ENCODE results near the gene ABCA4. TPM values are rescaled to one million over a fixed set of nuclear protein-coding genes. Genes with fewer than 3 reads are reported as not detected.

The ABCA4 gene
- total RNA-seq, 5 donors from 2014 or later (not counting 1 experiment from before 2014, with no cell fraction given): not detected

DNA sequence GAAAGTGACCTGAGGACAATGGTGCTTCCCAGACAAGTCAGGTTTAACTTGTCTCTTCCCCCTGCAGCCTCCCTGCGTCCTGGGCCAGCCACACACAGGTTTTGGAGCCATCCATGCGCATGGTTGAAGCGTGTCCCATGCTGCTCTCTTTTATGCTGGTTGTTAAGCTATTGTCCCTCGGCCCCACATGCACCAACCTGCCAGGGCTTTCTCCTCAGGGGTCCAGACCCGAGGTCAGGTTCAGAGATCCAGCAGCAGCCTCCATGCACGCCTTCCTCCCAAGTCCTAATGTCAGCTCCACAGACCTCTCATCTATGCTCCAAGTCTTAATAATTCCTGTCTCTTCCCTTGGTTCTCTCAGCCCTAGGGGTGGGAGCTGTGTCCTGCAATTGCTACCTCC, 1.6 kb downstream of the ABCA4 start:
- no peaks in the 10 kb centered on the region for H3K9me3 Mint-ChIP-seq
- Histone ChIP-seq H3K27ac (ENCODE audit: low read length) (no peak overlapping the region), H3K4me3 (ENCODE audit: control insufficient read depth in 1 of 2, extremely low read depth in 1 of 2, low read length in 1 of 2) (no peak overlapping the region), H3K9me3 (no peaks in the 10 kb centered on the region), H3K4me1 (ENCODE audit: control insufficient read depth in 1 of 2, extremely low read depth in 1 of 2, insufficient read depth in 2 of 2, low read length in 2 of 2) (no peaks in the 10 kb centered on the region), H3K27me3 (replicated peaks in 1 of 2; ENCODE audit: control insufficient read depth in 2 of 2, extremely low read depth in 1 of 2, insufficient read depth in 2 of 2, low read length in 1 of 2) (peaks cover 0 to 16% of the 10 kb centered on the region in 2 experiments), H3K36me3 (ENCODE audit: control insufficient read depth in 2 of 2, extremely low read depth in 1 of 2, insufficient read depth in 1 of 2, low read length in 1 of 2) (no peaks in the 10 kb centered on the region)
- DNase-seq: no peak
- no peaks in the 10 kb centered on the region for H3K4me1 Mint-ChIP-seq
- no peak overlapping the region for H3K4me3 Mint-ChIP-seq
- 75% methylated on average over 6 of the region's 6 CpGs for WGBS (ENCODE audit: insufficient coverage)
- peaks cover 4 to 12% of the 10 kb centered on the region in 2 donors for H3K27me3 Mint-ChIP-seq
- ChIA-PET POLR2A (no interaction called here), CTCF (no interaction called here)
- ATAC-seq (replicated peaks in 1 of 4): no peak
- H3K36me3 Mint-ChIP-seq: no peaks in the 10 kb centered on the region
- H3K27ac Mint-ChIP-seq: no peak overlapping the region

- Mint-ChIP-seq H3K4me1 (no peaks in the 10 kb centered on the region), H3K4me3 (no peak overlapping the region), H3K27me3 (peaks cover 4 to 12% of the 10 kb centered on the region in 2 donors), H3K27ac (no peak overlapping the region), H3K36me3 (no peaks in the 10 kb centered on the region), H3K9me3 (no peaks in the 10 kb centered on the region)
- CTCF ChIA-PET: no interaction called here
- no peaks in the 10 kb centered on the region for H3K36me3 ChIP-seq (ENCODE audit: control insufficient read depth in 2 of 2, extremely low read depth in 1 of 2, insufficient read depth in 1 of 2, low read length in 1 of 2)
- POLR2A ChIA-PET: no interaction called here
- H3K27me3 ChIP-seq (replicated peaks in 1 of 2; ENCODE audit: control insufficient read depth in 2 of 2, extremely low read depth in 1 of 2, insufficient read depth in 2 of 2, low read length in 1 of 2): peaks cover 0 to 16% of the 10 kb centered on the region in 2 experiments
- WGBS (ENCODE audit: insufficient coverage): 68% methylated on average over 5 of the region's 7 CpGs
- DNase-seq (no peak), ATAC-seq (replicated peaks in 1 of 4) (no peak)
- H3K4me3 ChIP-seq (ENCODE audit: control insufficient read depth in 1 of 2, extremely low read depth in 1 of 2, low read length in 1 of 2): no peak overlapping the region
- no peak overlapping the region for H3K27ac ChIP-seq (ENCODE audit: low read length)
- H3K9me3 ChIP-seq: no peaks in the 10 kb centered on the region
- no peaks in the 10 kb centered on the region for H3K4me1 ChIP-seq (ENCODE audit: control insufficient read depth in 1 of 2, extremely low read depth in 1 of 2, insufficient read depth in 2 of 2, low read length in 2 of 2)
Measured at GRCh38 chr1:94118471-94118870, 2.5 kb downstream of the ABCA4 start.

DNA sequence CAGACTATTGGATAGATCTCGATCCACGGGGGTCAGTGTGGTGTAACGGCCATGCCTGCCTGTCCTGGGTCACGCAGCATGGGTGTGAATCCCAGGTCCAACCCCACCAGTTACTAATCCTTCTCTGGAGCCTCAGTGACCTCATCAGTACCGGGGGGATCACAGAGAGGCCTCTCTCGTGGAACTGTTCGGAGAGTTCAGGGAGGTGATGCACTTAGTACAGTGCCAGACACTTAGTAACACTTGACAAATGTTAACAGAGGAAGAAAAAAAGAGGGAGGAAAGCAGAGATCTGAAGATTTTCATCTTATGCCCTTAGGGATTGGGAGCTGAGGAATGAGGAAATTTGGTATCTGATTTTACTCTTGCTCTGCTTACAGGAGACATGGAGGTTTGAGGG, 2.9 kb downstream of the ABCA4 start:
- Histone ChIP-seq H3K27ac (ENCODE audit: low read length) (no peak overlapping the region), H3K27me3 (replicated peaks in 1 of 2; ENCODE audit: control insufficient read depth in 2 of 2, extremely low read depth in 1 of 2, insufficient read depth in 2 of 2, low read length in 1 of 2) (peaks cover 0 to 16% of the 10 kb centered on the region in 2 experiments), H3K4me1 (ENCODE audit: control insufficient read depth in 1 of 2, extremely low read depth in 1 of 2, insufficient read depth in 2 of 2, low read length in 2 of 2) (no peaks in the 10 kb centered on the region), H3K36me3 (ENCODE audit: control insufficient read depth in 2 of 2, extremely low read depth in 1 of 2, insufficient read depth in 1 of 2, low read length in 1 of 2) (no peaks in the 10 kb centered on the region), H3K4me3 (ENCODE audit: control insufficient read depth in 1 of 2, extremely low read depth in 1 of 2, low read length in 1 of 2) (no peak overlapping the region), H3K9me3 (no peaks in the 10 kb centered on the region)
- H3K27ac Mint-ChIP-seq: no peak overlapping the region
- no peak overlapping the region for H3K4me3 Mint-ChIP-seq
- 89% methylated on average over 2 of the region's 7 CpGs for WGBS (ENCODE audit: insufficient coverage)
- ChIA-PET POLR2A (no interaction called here), CTCF (no interaction called here)
- no peaks in the 10 kb centered on the region for H3K9me3 Mint-ChIP-seq
- no peaks in the 10 kb centered on the region for H3K4me1 Mint-ChIP-seq
- ATAC-seq (replicated peaks in 1 of 4) (no peak), DNase-seq (no peak)
- H3K27me3 Mint-ChIP-seq: peaks cover 4 to 12% of the 10 kb centered on the region in 2 donors
- H3K36me3 Mint-ChIP-seq: no peaks in the 10 kb centered on the region

DNA sequence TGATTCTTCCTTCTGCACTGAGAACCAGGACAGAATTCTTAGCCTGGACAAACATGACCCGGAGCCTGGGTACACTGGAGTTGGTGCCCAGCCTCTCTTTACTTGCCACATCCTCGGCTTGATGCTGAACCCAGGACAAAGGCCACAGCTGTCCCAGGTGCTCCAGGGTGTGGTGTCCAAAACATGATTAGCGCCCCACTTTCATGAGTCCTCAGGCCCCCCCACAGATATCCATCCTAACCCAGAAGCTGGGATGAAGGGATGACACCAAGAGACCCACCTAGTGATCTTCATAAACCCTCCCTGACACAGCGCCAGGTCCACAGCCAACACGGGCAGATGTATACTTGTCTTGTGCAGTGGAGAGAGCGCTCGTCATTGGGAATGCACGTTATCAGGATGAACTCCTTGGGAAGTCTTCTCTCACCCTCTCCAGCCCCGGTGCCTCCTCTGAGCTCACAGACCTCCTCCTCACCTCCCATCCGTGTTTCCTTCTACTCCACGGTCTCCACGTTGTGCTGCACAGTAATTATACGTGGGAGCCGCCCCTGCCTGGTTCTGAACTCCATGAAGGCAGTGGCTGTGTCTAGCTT, 3.6 kb downstream of the ABCA4 start:
- Mint-ChIP-seq H3K4me3 (no peak overlapping the region), H3K4me1 (no peaks in the 10 kb centered on the region), H3K36me3 (no peaks in the 10 kb centered on the region), H3K27me3 (peaks cover 4 to 12% of the 10 kb centered on the region in 2 donors), H3K9me3 (no peaks in the 10 kb centered on the region), H3K27ac (no peak overlapping the region)
- no peaks in the 10 kb centered on the region for H3K9me3 ChIP-seq
- H3K4me3 ChIP-seq (ENCODE audit: control insufficient read depth in 1 of 2, extremely low read depth in 1 of 2, low read length in 1 of 2): no peak overlapping the region
- H3K27me3 ChIP-seq (replicated peaks in 1 of 2; ENCODE audit: control insufficient read depth in 2 of 2, extremely low read depth in 1 of 2, insufficient read depth in 2 of 2, low read length in 1 of 2): peaks cover 0 to 16% of the 10 kb centered on the region in 2 experiments
- H3K36me3 ChIP-seq (ENCODE audit: control insufficient read depth in 2 of 2, extremely low read depth in 1 of 2, insufficient read depth in 1 of 2, low read length in 1 of 2): no peaks in the 10 kb centered on the region
- CTCF ChIA-PET: no interaction called here
- ATAC-seq (replicated peaks in 1 of 4): no peak
- WGBS (ENCODE audit: insufficient coverage): 80% methylated on average over 5 of the region's 14 CpGs
- no peak for DNase-seq
- no peak overlapping the region for H3K27ac ChIP-seq (ENCODE audit: low read length)
- H3K4me1 ChIP-seq (ENCODE audit: control insufficient read depth in 1 of 2, extremely low read depth in 1 of 2, insufficient read depth in 2 of 2, low read length in 2 of 2): no peaks in the 10 kb centered on the region
- POLR2A ChIA-PET: no interaction called here

- POLR2A ChIA-PET: no interaction called here
- 60% methylated on average over 2 of the region's 6 CpGs for WGBS (ENCODE audit: insufficient coverage)
- H3K4me1 ChIP-seq (ENCODE audit: control insufficient read depth in 1 of 2, extremely low read depth in 1 of 2, insufficient read depth in 2 of 2, low read length in 2 of 2): no peaks in the 10 kb centered on the region
Measured at GRCh38 chr1:94115900-94116436, 5.0 kb downstream of the ABCA4 start.

GRCh38 chr1:94115254-94115899, 5.6 kb downstream of the ABCA4 start:
- Mint-ChIP-seq H3K9me3 (no peaks in the 10 kb centered on the region), H3K27me3 (peaks cover 4 to 11% of the 10 kb centered on the region in 2 donors), H3K36me3 (no peaks in the 10 kb centered on the region), H3K4me3 (no peak overlapping the region), H3K4me1 (no peaks in the 10 kb centered on the region), H3K27ac (no peak overlapping the region)
- POLR2A ChIA-PET: no interaction called here
- Histone ChIP-seq H3K27me3 (replicated peaks in 1 of 2; ENCODE audit: control insufficient read depth in 2 of 2, extremely low read depth in 1 of 2, insufficient read depth in 2 of 2, low read length in 1 of 2) (peaks cover 0 to 14% of the 10 kb centered on the region in 2 experiments), H3K4me1 (ENCODE audit: control insufficient read depth in 1 of 2, extremely low read depth in 1 of 2, insufficient read depth in 2 of 2, low read length in 2 of 2) (no peaks in the 10 kb centered on the region), H3K4me3 (ENCODE audit: control insufficient read depth in 1 of 2, extremely low read depth in 1 of 2, low read length in 1 of 2) (no peak overlapping the region), H3K27ac (ENCODE audit: low read length) (no peak overlapping the region), H3K36me3 (ENCODE audit: control insufficient read depth in 2 of 2, extremely low read depth in 1 of 2, insufficient read depth in 1 of 2, low read length in 1 of 2) (no peaks in the 10 kb centered on the region), H3K9me3 (no peaks in the 10 kb centered on the region)
- 86% methylated on average over 5 of the region's 10 CpGs for WGBS (ENCODE audit: insufficient coverage)
- DNase-seq: no peak
- CTCF ChIA-PET: no interaction called here
- no peak for ATAC-seq (replicated peaks in 1 of 4)

More at GRCh38 chr1:94115900-94116436, 5.0 kb downstream of the ABCA4 start:
- H3K27me3 Mint-ChIP-seq: peaks cover 4 to 11% of the 10 kb centered on the region in 2 donors
- H3K9me3 Mint-ChIP-seq: no peaks in the 10 kb centered on the region
- H3K9me3 ChIP-seq: no peaks in the 10 kb centered on the region
- DNase-seq (no peak), ATAC-seq (replicated peaks in 1 of 4) (no peak)
- no peak overlapping the region for H3K4me3 Mint-ChIP-seq
- H3K4me3 ChIP-seq (ENCODE audit: control insufficient read depth in 1 of 2, extremely low read depth in 1 of 2, low read length in 1 of 2): no peak overlapping the region
- CTCF ChIA-PET: no interaction called here
- no peak overlapping the region for H3K27ac ChIP-seq (ENCODE audit: low read length)
- no peaks in the 10 kb centered on the region for H3K36me3 ChIP-seq (ENCODE audit: control insufficient read depth in 2 of 2, extremely low read depth in 1 of 2, insufficient read depth in 1 of 2, low read length in 1 of 2)
- H3K36me3 Mint-ChIP-seq: no peaks in the 10 kb centered on the region
- no peaks in the 10 kb centered on the region for H3K4me1 Mint-ChIP-seq
- no peak overlapping the region for H3K27ac Mint-ChIP-seq
- H3K27me3 ChIP-seq (replicated peaks in 1 of 2; ENCODE audit: control insufficient read depth in 2 of 2, extremely low read depth in 1 of 2, insufficient read depth in 2 of 2, low read length in 1 of 2): peaks cover 0 to 13% of the 10 kb centered on the region in 2 experiments

Measured in T-cell (primary cell).